Measurements from ENCODE around the gene TRABD2B.
A peak's percentile ranks its signal among the peaks of the same experiment; 100 is the strongest.

Gene TRABD2B

DNA sequence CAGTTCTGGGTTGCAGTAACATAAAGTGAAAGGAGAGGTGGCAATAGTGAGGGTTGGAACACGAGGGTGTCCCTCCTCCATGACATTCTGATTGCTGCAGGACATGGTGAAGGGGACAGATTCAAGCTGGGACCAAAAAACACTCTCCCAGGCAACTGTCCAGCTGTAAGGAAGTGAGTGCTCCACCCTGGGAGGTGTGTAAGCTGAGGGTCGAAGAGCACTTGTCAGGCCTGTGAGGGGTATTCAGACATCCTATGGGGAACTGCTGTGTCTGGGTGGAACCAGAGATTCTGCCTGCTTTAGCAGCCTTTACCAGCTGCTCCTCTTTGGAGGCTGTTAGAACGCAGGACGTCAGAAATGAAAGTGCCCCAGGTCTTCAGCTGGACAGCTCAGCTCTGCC, 212.1 kb downstream of the TRABD2B start:
- TF ChIP-seq CTCF (IDR thresholded peaks at IDR 0.05; ENCODE audit: insufficient read depth, low read depth, low read length, missing control alignments) = no peak
- no peak overlapping the region for H3K4me3 ChIP-seq (ENCODE audit: low read length)
- no peak for DNase-seq (ENCODE audit: low read depth)

DNA sequence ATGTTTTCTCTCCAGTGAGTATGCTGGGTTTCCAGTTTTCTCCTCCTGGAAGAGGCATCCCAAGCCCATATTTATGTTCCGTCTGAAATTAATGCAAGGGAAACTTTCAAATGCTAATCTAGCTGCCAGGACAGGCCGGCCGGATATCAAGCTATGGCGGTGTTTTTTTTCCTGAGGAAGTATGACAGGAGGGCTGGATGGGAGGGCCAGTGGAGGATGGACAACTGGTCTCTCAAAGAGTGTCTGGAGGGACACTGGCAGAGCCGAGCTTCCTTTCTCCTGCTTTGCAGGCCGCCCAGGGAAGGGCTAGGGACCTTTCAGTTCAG, 212.7 kb downstream of the TRABD2B start:
- TF ChIP-seq CTCF (IDR thresholded peaks at IDR 0.05; ENCODE audit: insufficient read depth, low read depth, low read length, missing control alignments) = no peak
- H3K4me3 ChIP-seq (ENCODE audit: low read length) = no peak overlapping the region
- DNase-seq (ENCODE audit: low read depth) = no peak

DNA sequence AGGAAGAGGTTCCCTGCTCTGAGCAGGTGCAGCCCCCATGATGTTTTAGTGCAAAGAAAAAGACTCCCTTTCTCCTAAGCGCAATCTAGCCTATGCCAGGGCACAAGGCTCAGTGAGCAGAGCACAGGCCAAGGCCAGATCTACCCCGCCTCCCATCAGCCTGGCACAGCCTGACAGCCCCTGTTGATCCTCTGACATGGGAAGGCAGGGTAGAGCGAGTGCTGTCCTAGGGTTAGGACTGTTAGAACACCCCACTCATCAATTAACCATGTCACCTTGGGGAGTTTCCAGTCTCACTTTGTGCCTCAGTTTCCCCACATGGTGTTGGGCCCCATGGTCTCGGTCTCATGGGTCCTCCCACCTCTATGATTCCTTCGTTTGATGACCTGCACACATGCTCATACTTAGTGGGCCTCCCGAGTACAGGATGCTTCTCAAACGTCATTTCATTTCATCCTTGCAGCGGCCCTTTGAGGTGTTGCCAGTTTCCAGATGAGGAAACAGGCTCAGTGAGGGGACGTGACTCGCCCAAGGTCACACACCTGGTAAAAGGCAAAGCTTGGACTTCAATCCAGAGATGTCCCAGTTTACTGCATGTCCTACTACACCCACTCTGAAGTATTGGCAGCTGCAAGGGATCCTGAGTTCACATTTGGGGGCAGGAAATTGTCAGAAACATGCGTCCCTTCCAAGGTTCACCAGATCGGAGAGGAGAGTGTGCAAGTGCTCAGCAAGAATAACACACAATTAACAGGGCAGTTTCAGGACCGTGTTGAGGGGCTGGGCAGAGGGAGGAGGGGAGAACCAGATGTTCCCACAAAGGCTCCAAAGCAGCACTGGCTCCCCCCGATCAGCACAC, 213.3 kb downstream of the TRABD2B start:
- TF ChIP-seq CTCF (IDR thresholded peaks at IDR 0.05; ENCODE audit: insufficient read depth, low read depth, low read length, missing control alignments) = no peak
- no peak for DNase-seq (ENCODE audit: low read depth)
- H3K4me3 ChIP-seq (ENCODE audit: low read length) = no peak overlapping the region

DNA sequence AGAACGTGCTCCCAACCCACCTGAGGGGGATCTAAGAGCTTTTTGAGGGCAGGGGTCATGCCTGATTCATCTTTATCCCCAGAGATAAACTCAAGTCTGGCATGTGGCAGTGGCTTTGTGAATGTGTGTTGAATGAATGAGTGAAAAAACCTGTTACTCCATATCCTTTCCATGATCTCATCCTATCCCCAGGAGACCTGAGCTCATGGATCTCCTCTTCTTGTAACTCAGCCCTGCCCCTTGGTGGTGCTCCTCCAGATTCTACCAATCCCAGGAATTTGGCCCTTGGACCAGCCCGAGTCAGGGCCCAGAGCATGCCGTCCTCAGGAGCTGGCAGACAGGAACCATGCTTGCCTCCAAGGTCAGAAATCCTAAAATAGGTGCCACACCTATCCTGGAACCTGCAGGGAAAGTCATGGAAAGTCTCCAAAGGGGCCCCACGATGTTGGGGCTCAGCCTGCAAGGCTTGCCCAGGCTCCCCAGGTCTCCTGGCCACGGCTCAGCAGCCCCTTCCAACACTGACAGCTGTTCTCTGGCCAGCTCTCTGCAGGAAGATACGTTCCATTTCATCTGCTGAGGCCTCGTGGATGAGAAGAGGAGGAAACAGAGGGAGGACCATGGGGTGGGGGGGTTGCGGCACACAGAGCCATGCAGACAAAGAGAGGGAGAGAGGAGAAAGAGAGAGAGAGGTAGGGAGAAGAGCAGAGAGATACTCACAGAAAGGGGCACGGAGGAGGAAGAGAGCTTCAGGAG, 214.6 kb downstream of the TRABD2B start:
- H3K4me3 ChIP-seq (ENCODE audit: low read length) = no peak overlapping the region
- no peak for TF ChIP-seq CTCF (IDR thresholded peaks at IDR 0.05; ENCODE audit: insufficient read depth, low read depth, low read length, missing control alignments)
- DNase-seq (ENCODE audit: low read depth) = peak; percentile 64

DNA sequence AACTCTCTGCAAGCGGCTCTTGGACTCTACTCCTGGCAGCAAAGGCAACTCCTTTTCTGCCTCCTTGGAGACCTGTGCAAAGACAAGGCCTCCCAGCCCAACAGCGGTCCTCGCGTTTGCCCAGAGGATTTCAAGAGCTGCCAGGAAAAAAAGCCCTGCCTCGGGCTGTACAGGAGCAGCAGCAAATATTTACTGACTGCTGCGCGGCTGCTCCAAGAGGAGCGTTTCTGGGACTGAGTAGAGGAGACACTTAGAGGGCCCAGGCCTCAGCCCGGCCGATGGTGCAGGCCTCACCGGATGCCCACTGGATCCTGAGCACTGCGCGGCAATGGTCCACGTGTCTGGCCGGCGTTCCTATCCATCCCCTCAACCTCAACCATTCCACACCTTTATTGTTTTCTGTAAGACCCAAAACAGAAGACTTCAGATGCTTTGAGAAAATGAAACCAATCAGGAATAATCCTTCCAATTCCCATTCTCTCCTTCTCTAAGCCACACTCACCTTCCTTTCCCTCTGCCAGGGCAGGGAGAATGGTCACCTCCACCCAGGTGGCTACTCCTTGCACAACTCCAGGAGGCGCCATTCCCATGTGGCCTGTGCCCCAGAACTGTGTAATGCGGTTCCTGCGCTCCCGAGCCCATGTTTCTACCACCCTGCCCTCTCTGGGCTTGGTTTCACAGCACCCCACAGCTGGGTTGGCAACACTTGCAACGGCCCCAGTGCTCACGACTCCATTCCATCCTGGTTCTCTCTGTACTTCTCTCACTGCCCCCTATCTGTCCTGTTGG, 215.8 kb downstream of the TRABD2B start:
- H3K4me3 ChIP-seq (ENCODE audit: low read length) = no peak overlapping the region
- no peak for DNase-seq (ENCODE audit: low read depth)
- no peak for TF ChIP-seq CTCF (IDR thresholded peaks at IDR 0.05; ENCODE audit: insufficient read depth, low read depth, low read length, missing control alignments)

DNA sequence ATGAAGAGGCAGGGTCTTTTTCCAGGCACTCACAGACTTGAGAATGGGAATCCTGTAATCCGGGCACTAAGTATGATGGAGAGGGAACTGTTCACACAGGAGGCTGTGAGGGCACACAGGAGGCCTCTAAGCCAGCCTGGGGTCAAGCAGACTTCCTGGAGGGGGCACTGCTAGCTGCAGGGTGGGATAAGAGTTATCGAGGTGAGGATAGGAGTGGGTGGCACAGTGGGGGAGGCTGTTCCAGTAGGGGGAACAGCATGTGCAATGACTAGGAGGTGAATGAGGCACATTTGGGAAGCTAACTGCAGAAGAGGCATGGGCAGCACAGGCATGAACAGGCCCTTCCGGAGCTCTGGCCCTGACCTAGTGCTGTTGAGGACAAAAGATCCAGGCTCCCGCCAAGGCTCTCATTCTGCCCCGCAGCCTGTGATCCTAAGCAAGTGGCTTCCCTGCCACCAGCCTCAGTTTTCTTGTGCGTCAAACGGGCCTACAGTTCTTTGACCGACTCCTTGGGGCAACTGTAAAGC, 216.7 kb downstream of the TRABD2B start:
- H3K4me3 ChIP-seq (ENCODE audit: low read length) = no peak overlapping the region
- no peak for TF ChIP-seq CTCF (IDR thresholded peaks at IDR 0.05; ENCODE audit: insufficient read depth, low read depth, low read length, missing control alignments)
- no peak for DNase-seq (ENCODE audit: low read depth)
